Measurements from ENCODE around the gene RAB3IP. TPM values are rescaled to one million over a fixed set of nuclear protein-coding genes. Genes with fewer than 3 reads are reported as not detected.

Gene RAB3IP
- total and polyA plus RNA-seq, 10 of the 15 experiments (the other 5 are each of a cell fraction or from before 2014, with no cell fraction given) = 18.8 to 53.6 (median 28.7) TPM

DNA sequence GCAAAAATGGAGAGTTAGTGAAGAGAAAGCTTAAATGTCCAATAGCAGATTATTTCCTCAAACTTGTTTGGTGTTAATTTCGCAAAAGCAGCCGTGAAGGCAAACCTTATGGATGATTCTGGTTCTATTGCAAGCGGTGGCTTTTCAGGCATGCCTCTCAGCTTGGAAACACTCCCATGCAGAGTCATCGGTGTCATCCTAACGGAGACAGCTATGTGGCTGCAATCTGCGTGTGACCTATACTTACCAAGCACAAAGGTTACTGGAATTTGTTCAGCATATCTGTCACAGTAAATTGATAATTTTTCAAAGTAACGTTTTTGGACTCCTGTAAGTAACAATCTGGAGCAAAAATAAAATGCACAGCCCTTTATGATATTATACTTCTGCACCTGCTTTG is 44.5 kb upstream of the RAB3IP start:
- H4K20me1 ChIP-seq (ENCODE audit: control insufficient read depth, insufficient read depth) = no peaks in the 10 kb centered on the region
- H3K79me2 ChIP-seq (ENCODE audit: control insufficient read depth, insufficient read depth, low read length) = no peaks in the 10 kb centered on the region
- no peak overlapping the region for H3K9ac ChIP-seq (ENCODE audit: control insufficient read depth, insufficient read depth, low read length)
- FAIRE-seq = no peak
- ChIA-PET RAD21 (ENCODE audit: unreplicated experiment) (no interaction called here), POLR2A (no interaction called here), CTCF (no interaction called here), SMC1A (ENCODE audit: uncharacterized antibody, unreplicated experiment) (no interaction called here)
- no peak for ATAC-seq
- 69% methylated on average over 7 of the region's 7 CpGs for WGBS (ENCODE audit: insufficient coverage, insufficient replicate concordance, low lambda C conversion rate, missing lambda C conversion rate)
- peaks cover 0 to 1% of the 10 kb centered on the region in 2 experiments; a peak in 2 of 4 replicates for H3K27me3 ChIP-seq (replicated peaks in 1 of 2; ENCODE audit: control insufficient read depth in 2 of 2, insufficient read depth in 2 of 2, low read length in 1 of 2)
- H3K36me3 ChIP-seq (ENCODE audit: control insufficient read depth in 2 of 2, insufficient read depth in 2 of 2, low read length in 1 of 2) = no peaks in the 10 kb centered on the region
- H3K27ac ChIP-seq (ENCODE audit: control insufficient read depth, insufficient read depth) = no peak overlapping the region
- DNase-seq (ENCODE audit: low read depth, low spot score) = no peak
- in situ Hi-C loops (cut with MboI) = no loop called here
- H3K4me1 ChIP-seq (ENCODE audit: control insufficient read depth, insufficient read depth, low read length) = no peaks in the 10 kb centered on the region
- TF ChIP-seq POLR2A (IDR thresholded peaks at IDR 0.05; ENCODE audit: low read depth, low read length) (no peak), HDAC6 (IDR thresholded peaks at IDR 0.05; ENCODE audit: unreplicated experiment) (no peak), TCF12 (IDR thresholded peaks at IDR 0.05; ENCODE audit: low read depth, low read length) (no peak), SMC3 (IDR thresholded peaks at IDR 0.05; ENCODE audit: borderline replicate concordance, low read length) (no peak), ZSCAN29 (IDR thresholded peaks at IDR 0.05) (no peak), CBX5 (IDR thresholded peaks at IDR 0.05; ENCODE audit: low read depth) (no peak), SIN3A (IDR thresholded peaks at IDR 0.05; ENCODE audit: low read depth, low read length) (no peak), STAT3 (IDR thresholded peaks at IDR 0.05; ENCODE audit: low read depth, low read length) (no peak), GATAD2B (conservative IDR thresholded peaks at IDR 0.05; ENCODE audit: low read depth) (no peak), WRNIP1 (IDR thresholded peaks at IDR 0.05; ENCODE audit: borderline replicate concordance, low read depth, low read length) (no peak), CHD2 (IDR thresholded peaks at IDR 0.05; ENCODE audit: borderline replicate concordance, low read depth, low read length) (no peak), TBL1XR1 (IDR thresholded peaks at IDR 0.05; ENCODE audit: low read depth, low read length) (no peak), ZNF207 (IDR thresholded peaks at IDR 0.05; ENCODE audit: borderline replicate concordance) (no peak)
- TF ChIP-seq, protein P1, sequence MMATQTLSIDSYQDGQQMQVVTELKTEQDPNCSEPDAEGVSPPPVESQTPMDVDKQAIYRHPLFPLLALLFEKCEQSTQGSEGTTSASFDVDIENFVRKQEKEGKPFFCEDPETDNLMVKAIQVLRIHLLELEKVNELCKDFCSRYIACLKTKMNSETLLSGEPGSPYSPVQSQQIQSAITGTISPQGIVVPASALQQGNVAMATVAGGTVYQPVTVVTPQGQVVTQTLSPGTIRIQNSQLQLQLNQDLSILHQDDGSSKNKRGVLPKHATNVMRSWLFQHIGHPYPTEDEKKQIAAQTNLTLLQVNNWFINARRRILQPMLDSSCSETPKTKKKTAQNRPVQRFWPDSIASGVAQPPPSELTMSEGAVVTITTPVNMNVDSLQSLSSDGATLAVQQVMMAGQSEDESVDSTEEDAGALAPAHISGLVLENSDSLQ (IDR thresholded peaks at IDR 0.05) = no peak
- H3K4me2 ChIP-seq (ENCODE audit: control insufficient read depth, insufficient read depth) = no peak overlapping the region
- H2AFZ ChIP-seq (ENCODE audit: control insufficient read depth, low read depth, low read length) = no peak overlapping the region
- H3K9me3 ChIP-seq (replicated peaks; ENCODE audit: control insufficient read depth, insufficient read depth, low read length) = no peaks in the 10 kb centered on the region
- no TSS peak for BruUV-seq (replicated peaks)
- intact Hi-C loops (cut with micrococcal nuclease; ENCODE audit: unreplicated experiment) = no loop called here
- no peak overlapping the region for H3K4me3 ChIP-seq
